ENCODE results near the gene MAP7. TPM values are rescaled to one million over a fixed set of nuclear protein-coding genes. Genes with fewer than 3 reads are reported as not detected.
A peak's percentile ranks its signal among the peaks of the same experiment; 100 is the strongest.

MAP7 gene
- total and polyA plus RNA-seq, 10 donors: 0.67 to 4.9 (median 3.0) TPM

DNA sequence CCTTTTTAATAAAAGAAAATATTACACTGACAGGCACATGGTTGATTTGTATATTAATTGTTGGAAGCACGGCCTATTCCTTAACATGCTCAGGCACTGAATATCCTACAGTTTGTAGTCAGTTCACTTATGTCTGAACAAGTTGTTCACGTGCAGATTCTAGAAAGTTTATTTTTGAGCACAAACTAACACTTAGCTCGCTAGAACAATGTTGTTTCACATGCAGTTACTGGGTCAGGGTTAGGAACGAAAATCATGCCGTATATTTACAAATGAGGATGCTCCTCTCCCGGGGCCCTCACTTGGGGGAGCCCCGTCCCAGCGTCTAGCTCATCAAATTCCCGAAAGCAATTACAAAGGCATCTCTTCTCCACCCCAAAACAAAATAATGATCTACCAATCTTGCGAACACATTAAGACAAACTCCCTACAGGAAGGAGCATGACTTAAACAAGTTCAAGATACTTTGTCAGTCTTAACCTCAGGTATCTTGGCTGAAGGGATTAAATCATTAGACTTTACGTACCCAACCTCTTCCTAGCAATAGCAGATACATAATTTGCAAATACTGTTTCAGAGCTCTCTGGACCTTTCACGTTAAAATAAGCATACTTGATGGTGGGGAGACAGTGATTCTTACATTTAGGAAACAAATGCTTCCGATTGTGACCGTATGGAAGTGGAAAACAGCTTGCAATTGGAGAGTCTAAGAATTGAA lies 1.5 kb downstream of the MAP7 start:
- Histone ChIP-seq H3K4me1 (peaks cover 6 to 23% (median 20%) of the 10 kb centered on the region in 6 donors), H3K4me3 (peak overlapping the region in 3 of 8 donors; percentile 78 to 96 (median 90))
- 79 to 82% (median 80%) methylated on average over 14 of the region's 14 CpGs for WGBS, 5 donors

DNA sequence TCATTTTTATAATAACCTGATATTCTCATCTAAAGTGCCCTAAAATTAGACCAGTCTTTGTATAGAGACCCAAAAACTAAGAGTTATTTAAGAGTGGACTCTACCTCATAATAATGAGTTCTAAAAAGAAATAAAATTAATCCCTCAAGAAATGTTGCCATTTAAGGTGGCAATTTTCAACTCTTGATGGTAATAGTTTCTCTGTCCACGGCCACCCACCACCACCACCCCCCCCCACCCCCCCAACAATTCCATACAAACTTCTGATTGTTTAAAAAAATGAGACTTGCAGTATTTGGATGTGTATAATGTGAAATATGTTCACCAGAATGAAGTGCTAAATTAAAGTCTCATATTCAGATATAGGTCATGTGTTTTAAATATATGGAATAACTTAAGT lies 2.4 kb downstream of the MAP7 start:
- intact Hi-C loops (cut with DNase I; ENCODE audit: low total_unique reads): no loop called here
- H3K36me3 ChIP-seq: no peaks in the 10 kb centered on the region
- H3K4me3 ChIP-seq: no peak overlapping the region
- no peaks in the 10 kb centered on the region for H3K9me3 ChIP-seq
- WGBS, 5 donors: 77 to 94% (median 83%) methylated on average over 1 of the region's 1 CpG
- TF ChIP-seq POLR2A (IDR thresholded peaks at IDR 0.05): no peak
- TF ChIP-seq, protein P1, sequence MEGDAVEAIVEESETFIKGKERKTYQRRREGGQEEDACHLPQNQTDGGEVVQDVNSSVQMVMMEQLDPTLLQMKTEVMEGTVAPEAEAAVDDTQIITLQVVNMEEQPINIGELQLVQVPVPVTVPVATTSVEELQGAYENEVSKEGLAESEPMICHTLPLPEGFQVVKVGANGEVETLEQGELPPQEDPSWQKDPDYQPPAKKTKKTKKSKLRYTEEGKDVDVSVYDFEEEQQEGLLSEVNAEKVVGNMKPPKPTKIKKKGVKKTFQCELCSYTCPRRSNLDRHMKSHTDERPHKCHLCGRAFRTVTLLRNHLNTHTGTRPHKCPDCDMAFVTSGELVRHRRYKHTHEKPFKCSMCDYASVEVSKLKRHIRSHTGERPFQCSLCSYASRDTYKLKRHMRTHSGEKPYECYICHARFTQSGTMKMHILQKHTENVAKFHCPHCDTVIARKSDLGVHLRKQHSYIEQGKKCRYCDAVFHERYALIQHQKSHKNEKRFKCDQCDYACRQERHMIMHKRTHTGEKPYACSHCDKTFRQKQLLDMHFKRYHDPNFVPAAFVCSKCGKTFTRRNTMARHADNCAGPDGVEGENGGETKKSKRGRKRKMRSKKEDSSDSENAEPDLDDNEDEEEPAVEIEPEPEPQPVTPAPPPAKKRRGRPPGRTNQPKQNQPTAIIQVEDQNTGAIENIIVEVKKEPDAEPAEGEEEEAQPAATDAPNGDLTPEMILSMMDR (IDR thresholded peaks at IDR 0.05 in 8 of 11, conservative IDR thresholded peaks at IDR 0.05 in 3 of 11): no peak
- TF ChIP-seq POLR2AphosphoS5 (IDR thresholded peaks at IDR 0.05): no peak
- DNase-seq: no peak
- H3K4me1 ChIP-seq: peaks cover 6 to 23% (median 20%) of the 10 kb centered on the region in 6 donors
- no peak overlapping the region for H3K27ac ChIP-seq
- H3K27me3 ChIP-seq (replicated peaks in 1 of 7): peaks cover 0 to 65% (median 19%) of the 10 kb centered on the region in 7 donors

More for the DNA sequence above, 1.5 kb downstream of the MAP7 start:
- TF ChIP-seq POLR2A (IDR thresholded peaks at IDR 0.05): no peak
- TF ChIP-seq, protein P1 (IDR thresholded peaks at IDR 0.05 in 8 of 11, conservative IDR thresholded peaks at IDR 0.05 in 3 of 11): no peak
- no peak for TF ChIP-seq POLR2AphosphoS5 (IDR thresholded peaks at IDR 0.05)
- H3K9me3 ChIP-seq: no peaks in the 10 kb centered on the region
- H3K36me3 ChIP-seq: no peaks in the 10 kb centered on the region
- H3K27ac ChIP-seq: no peak overlapping the region
- intact Hi-C loops (cut with DNase I; ENCODE audit: low total_unique reads): no loop called here
- DNase-seq: no peak
- peaks cover 0 to 61% (median 19%) of the 10 kb centered on the region in 7 donors for H3K27me3 ChIP-seq (replicated peaks in 1 of 7)

DNA sequence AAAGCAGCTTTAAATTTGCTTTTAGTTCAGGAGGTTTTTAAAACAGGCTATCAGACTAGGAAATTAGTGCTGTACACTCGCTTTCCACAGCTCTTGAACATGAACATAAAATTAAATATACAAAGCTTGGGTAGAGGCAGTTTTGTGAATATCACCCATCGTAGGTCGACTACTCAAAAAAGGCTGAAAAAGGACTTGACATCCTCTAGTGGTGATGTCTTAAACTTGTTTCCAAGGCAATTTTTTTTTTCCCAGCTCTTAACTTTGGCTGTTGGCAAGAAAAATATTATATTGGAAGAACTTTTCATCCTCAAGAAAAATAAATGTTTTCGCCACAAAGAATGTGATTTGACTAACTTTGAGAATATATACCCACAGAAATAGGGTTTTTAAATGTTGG lies 2.9 kb downstream of the MAP7 start:
- intact Hi-C loops (cut with DNase I; ENCODE audit: low total_unique reads): no loop called here
- no peak overlapping the region for H3K27ac ChIP-seq
- H3K36me3 ChIP-seq: no peaks in the 10 kb centered on the region
- no peak for TF ChIP-seq POLR2A (IDR thresholded peaks at IDR 0.05)
- TF ChIP-seq POLR2AphosphoS5 (IDR thresholded peaks at IDR 0.05): no peak
- TF ChIP-seq, protein P1 (IDR thresholded peaks at IDR 0.05 in 8 of 11, conservative IDR thresholded peaks at IDR 0.05 in 3 of 11): peak in 1 of 11 experiments; percentile 6
- 32 to 53% (median 40%) methylated on average over 4 of the region's 4 CpGs for WGBS, 5 donors
- H3K9me3 ChIP-seq: no peaks in the 10 kb centered on the region
- peaks cover 6 to 23% (median 20%) of the 10 kb centered on the region in 6 donors for H3K4me1 ChIP-seq
- no peak for DNase-seq
- no peak overlapping the region for H3K4me3 ChIP-seq
- peaks cover 0 to 65% (median 19%) of the 10 kb centered on the region in 7 donors for H3K27me3 ChIP-seq (replicated peaks in 1 of 7)

GRCh38 chr6:136546331-136546730 lies 3.9 kb downstream of the MAP7 start:
- TF ChIP-seq POLR2A (IDR thresholded peaks at IDR 0.05): no peak
- no peak for TF ChIP-seq POLR2AphosphoS5 (IDR thresholded peaks at IDR 0.05)
- TF ChIP-seq, protein P1 (IDR thresholded peaks at IDR 0.05 in 8 of 11, conservative IDR thresholded peaks at IDR 0.05 in 3 of 11): no peak
- Histone ChIP-seq H3K4me1 (peaks cover 6 to 23% (median 20%) of the 10 kb centered on the region in 6 donors), H3K36me3 (no peaks in the 10 kb centered on the region), H3K27me3 (replicated peaks in 1 of 7) (peaks cover 0 to 65% (median 19%) of the 10 kb centered on the region in 7 donors), H3K9me3 (no peaks in the 10 kb centered on the region), H3K4me3 (no peak overlapping the region), H3K27ac (no peak overlapping the region)
- no peak for DNase-seq
- 75 to 91% (median 78%) methylated on average over 1 of the region's 1 CpG for WGBS, 5 donors
- intact Hi-C loops (cut with DNase I; ENCODE audit: low total_unique reads): no loop called here
